Measurements from ENCODE around the gene EFTUD2. TPM values are rescaled to one million over a fixed set of nuclear protein-coding genes. Genes with fewer than 3 reads are reported as not detected.

The EFTUD2 gene
- total RNA-seq, 2 donors from 2014 or later: 31.6 to 49.8 TPM

DNA sequence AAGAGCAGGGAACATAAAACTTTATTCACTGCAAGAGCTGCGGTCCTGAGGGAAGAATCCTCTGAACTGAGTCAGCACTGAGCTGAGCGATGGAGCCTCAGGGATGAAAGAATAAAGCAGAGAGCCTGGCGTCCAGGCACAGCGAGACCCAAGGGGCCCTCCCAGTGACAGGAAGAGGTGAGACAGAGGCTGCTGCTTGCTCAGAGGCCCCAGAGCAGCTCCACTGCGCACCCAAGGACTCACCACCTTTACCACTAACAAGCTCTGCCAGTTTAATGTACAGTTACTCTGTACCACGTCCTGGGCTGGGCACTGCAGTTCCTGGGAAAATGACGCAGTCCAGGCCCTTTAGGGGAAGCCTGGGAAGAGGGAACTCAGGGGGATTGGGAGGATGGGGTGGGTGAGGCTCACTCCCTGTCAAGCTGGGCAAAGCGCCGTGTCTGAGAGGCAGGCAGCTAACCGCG lies 10.5 kb upstream of the EFTUD2 start:
- Histone ChIP-seq H3K9me3 (no peaks in the 10 kb centered on the region), H3K4me3 (no peak overlapping the region), H3K36me3 (replicated peaks in 1 of 2; ENCODE audit: insufficient read depth in 1 of 2, low read depth in 2 of 2) (no peaks in the 10 kb centered on the region), H3K27ac (no peak overlapping the region), H3K27me3 (no peaks in the 10 kb centered on the region), H3K4me1 (peaks cover 10% of the 10 kb centered on the region)
- DNase-seq (no peak), ATAC-seq (no peak)
- WGBS, 2 donors: 63 to 71% methylated on average over 10 to 11 of the region's 11 CpGs
- TF ChIP-seq, protein P1, sequence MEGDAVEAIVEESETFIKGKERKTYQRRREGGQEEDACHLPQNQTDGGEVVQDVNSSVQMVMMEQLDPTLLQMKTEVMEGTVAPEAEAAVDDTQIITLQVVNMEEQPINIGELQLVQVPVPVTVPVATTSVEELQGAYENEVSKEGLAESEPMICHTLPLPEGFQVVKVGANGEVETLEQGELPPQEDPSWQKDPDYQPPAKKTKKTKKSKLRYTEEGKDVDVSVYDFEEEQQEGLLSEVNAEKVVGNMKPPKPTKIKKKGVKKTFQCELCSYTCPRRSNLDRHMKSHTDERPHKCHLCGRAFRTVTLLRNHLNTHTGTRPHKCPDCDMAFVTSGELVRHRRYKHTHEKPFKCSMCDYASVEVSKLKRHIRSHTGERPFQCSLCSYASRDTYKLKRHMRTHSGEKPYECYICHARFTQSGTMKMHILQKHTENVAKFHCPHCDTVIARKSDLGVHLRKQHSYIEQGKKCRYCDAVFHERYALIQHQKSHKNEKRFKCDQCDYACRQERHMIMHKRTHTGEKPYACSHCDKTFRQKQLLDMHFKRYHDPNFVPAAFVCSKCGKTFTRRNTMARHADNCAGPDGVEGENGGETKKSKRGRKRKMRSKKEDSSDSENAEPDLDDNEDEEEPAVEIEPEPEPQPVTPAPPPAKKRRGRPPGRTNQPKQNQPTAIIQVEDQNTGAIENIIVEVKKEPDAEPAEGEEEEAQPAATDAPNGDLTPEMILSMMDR (IDR thresholded peaks at IDR 0.05): no peak
- no peak for TF ChIP-seq POLR2A (IDR thresholded peaks at IDR 0.05)
- intact Hi-C loops (cut with DNase I): no loop called here

DNA sequence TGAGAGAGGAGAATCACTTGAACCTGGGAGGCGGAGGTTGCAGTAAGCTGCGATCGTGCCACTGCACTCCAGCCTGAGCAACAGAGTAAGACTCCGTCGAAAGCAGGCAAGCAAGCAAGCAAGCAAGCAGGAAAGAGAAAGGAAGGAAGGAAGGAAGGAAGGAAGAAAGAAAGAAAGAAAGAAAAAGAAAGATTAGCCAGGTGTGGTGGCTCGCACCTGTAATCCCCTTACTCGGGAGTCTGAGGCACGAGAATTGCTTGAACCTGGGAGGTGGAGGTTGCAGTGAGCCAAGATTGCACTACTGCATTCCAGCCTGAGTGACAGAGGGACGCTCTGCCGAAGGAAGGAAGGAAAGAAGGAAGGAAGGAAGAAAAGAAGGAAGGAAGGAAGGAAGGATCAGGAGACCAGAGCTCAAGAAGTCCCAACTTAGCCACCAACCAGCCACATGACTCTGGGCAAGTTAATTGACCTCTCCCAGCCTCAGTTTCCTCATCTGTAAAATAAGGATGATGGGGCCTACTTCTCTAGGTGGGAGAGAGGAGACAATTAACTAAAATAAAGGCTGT lies 9.6 kb upstream of the EFTUD2 start:
- Histone ChIP-seq H3K4me3 (no peak overlapping the region), H3K27me3 (no peaks in the 10 kb centered on the region), H3K9me3 (no peaks in the 10 kb centered on the region), H3K36me3 (replicated peaks in 1 of 2; ENCODE audit: insufficient read depth in 1 of 2, low read depth in 2 of 2) (no peaks in the 10 kb centered on the region), H3K27ac (no peak overlapping the region), H3K4me1 (peaks cover 10% of the 10 kb centered on the region)
- 76 to 80% methylated on average over 10 of the region's 10 CpGs for WGBS, 2 donors
- intact Hi-C loops (cut with DNase I): no loop called here
- DNase-seq (no peak), ATAC-seq (no peak)
- TF ChIP-seq, protein P1 (IDR thresholded peaks at IDR 0.05): no peak
- TF ChIP-seq POLR2A (IDR thresholded peaks at IDR 0.05): no peak

DNA sequence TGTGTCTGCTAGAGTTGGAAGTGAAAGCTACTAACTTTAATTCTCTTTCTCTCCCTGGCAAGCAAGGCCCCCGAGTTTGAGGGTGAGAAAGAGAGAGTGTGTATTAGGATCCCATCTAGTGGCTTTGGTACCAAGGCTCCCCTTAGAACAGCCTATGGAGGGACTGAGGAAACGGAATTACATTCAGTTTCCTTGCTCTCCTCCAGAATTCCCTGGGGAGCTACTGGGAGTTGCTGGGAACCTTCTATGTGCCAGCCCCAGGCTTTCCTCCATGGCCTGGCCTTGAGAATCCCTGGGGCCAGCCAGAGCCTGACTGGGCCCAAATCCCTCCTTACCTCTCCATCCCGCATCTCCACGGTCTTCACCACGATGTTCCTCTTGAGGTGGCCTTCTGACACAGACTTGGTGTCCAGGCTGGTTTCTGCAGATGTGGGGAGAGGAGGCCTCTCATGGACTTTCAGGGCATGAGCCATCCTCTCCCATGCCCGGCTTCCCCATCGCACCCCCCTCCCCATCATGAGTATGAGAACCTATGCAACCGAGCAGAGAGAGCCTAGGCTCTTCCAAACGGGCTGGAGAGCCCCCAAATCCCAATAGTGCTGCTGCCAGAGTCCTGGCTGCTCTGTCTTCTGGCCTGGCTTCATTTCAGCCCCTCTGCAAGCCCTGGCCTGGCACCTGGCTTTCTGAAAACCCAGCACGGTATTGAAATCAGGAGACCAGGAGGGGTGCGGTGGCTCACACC lies 8.7 kb upstream of the EFTUD2 start:
- ATAC-seq (no peak), DNase-seq (no peak)
- Histone ChIP-seq H3K4me1 (peaks cover 10% of the 10 kb centered on the region), H3K27ac (no peak overlapping the region), H3K9me3 (no peaks in the 10 kb centered on the region), H3K4me3 (no peak overlapping the region), H3K36me3 (replicated peaks in 1 of 2; ENCODE audit: insufficient read depth in 1 of 2, low read depth in 2 of 2) (no peaks in the 10 kb centered on the region), H3K27me3 (no peaks in the 10 kb centered on the region)
- intact Hi-C loops (cut with DNase I): no loop called here
- TF ChIP-seq, protein P1 (IDR thresholded peaks at IDR 0.05): no peak
- no peak for TF ChIP-seq POLR2A (IDR thresholded peaks at IDR 0.05)
- WGBS, 2 donors: 69 to 85% methylated on average over 8 to 11 of the region's 11 CpGs

DNA sequence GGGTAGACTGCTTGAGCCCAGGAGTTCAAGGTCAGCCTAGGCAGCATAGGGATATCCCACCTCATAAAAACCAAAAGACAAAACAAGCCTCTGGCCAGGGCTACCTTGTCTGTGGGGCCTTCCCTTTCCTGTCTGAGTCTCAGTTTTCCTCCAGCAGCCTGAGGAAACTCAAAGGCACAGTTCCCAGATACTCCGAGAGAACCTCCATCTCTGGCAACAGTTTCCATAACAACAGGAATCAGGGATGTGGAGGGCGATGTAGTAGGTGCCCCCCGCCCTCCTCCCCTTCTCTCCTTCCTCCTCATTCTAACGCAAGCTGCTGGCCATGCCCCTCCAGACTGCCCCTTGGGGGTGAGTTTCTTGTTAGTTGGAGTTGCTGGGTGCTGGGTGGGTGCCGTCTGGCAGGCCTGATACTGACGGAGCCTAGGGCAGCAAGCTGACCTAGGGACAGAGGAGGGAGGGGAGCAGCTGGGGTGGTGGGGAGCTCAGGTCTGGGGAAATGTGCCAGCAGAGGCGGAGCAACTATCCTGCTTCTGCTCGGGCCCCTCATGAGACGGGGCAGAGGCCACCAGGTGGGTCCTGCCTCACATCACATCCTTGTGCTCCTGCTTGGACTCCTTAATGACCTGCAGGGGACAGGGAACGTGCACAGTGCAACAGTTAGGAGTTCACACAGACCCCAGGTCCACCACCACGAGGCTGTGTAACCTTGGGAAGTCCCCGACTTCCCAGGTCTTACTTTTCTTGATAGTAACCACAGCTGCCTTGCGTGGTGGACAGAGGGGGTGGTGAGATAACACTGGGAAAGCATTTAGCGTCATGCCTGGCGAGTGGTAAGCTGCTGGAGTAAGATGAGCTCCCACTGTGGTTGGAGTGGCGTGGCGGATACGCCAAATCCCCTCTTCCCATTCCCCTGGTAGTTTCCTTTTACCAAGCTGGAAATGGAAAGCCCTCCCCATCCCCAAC lies 7.8 kb upstream of the EFTUD2 start:
- DNase-seq (no peak), ATAC-seq (no peak)
- Histone ChIP-seq H3K36me3 (replicated peaks in 1 of 2; ENCODE audit: insufficient read depth in 1 of 2, low read depth in 2 of 2) (no peaks in the 10 kb centered on the region), H3K27ac (no peak overlapping the region), H3K9me3 (no peaks in the 10 kb centered on the region), H3K27me3 (no peaks in the 10 kb centered on the region), H3K4me3 (no peak overlapping the region), H3K4me1 (peaks cover 10% of the 10 kb centered on the region)
- intact Hi-C loops (cut with DNase I): no loop called here
- TF ChIP-seq, protein P1 (IDR thresholded peaks at IDR 0.05): no peak
- no peak for TF ChIP-seq POLR2A (IDR thresholded peaks at IDR 0.05)
- WGBS, 2 donors: 60 to 65% methylated on average over 14 to 18 of the region's 18 CpGs

All from body of pancreas (tissue), 4 donors.